Measurements from ENCODE around the gene EDAR.

The EDAR gene

DNA sequence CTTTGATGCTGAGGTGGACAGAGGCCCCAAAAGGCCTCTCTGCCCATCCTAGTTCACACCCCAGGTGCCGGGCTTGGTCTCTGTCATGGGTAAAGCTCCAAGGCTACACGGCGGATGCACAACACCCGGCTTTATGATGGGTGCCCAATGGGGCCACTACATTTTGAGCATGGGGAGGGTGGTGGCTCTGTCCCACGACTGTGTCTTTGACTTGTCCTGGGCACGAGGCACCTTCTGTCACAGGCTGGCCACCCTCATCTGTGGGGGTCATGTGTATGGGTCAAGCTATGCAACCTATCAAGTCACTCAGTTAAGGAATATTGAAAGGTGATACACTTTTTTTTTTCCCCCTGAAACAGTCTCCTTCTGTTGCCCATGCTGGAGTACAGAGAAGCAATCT, 63.7 kb downstream of the EDAR start:
- H3K4me3 ChIP-seq (replicated peaks; ENCODE audit: low read depth, low read length) = no peak overlapping the region
- TF ChIP-seq, protein P1, sequence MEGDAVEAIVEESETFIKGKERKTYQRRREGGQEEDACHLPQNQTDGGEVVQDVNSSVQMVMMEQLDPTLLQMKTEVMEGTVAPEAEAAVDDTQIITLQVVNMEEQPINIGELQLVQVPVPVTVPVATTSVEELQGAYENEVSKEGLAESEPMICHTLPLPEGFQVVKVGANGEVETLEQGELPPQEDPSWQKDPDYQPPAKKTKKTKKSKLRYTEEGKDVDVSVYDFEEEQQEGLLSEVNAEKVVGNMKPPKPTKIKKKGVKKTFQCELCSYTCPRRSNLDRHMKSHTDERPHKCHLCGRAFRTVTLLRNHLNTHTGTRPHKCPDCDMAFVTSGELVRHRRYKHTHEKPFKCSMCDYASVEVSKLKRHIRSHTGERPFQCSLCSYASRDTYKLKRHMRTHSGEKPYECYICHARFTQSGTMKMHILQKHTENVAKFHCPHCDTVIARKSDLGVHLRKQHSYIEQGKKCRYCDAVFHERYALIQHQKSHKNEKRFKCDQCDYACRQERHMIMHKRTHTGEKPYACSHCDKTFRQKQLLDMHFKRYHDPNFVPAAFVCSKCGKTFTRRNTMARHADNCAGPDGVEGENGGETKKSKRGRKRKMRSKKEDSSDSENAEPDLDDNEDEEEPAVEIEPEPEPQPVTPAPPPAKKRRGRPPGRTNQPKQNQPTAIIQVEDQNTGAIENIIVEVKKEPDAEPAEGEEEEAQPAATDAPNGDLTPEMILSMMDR (IDR thresholded peaks at IDR 0.05; ENCODE audit: low read depth, low read length, missing control alignments) = no peak
- DNase-seq (ENCODE audit: extremely low read depth, low read depth) = no peak

DNA sequence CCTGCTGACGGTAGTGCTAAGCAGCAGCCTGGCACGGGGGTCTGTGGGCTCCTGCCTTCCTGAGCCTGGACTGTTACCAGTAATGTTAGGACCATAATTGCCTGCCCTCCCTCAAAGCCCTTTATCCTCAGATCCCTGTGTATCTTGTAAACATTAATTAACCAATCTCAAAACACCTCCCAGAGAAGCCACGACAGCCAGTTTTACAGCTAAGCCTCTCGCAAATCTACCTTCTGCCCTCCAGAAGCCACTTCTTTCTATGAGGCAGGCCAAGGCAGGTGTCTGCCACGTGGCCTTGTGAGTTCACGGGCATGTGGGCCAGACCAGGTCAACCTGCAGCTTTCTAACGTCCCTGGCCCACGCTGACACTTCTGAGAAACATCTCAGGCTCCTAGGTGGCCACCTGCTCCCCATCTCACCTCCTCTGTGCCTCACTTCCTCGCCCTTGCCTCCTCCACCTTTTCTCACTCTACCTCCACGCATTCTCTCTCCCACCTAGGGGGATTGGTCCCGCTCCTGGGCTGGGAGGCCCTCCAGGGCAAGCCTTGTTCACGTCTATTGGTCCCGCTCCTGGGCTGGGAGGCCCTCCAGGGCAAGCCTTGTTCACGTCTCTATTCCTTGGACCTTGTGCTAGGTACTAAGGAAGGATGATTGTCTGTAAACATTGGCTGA, 64.3 kb downstream of the EDAR start:
- no peak overlapping the region for H3K4me3 ChIP-seq (replicated peaks; ENCODE audit: low read depth, low read length)
- no peak for DNase-seq (ENCODE audit: extremely low read depth, low read depth)
- TF ChIP-seq, protein P1 (IDR thresholded peaks at IDR 0.05; ENCODE audit: low read depth, low read length, missing control alignments) = no peak

DNA sequence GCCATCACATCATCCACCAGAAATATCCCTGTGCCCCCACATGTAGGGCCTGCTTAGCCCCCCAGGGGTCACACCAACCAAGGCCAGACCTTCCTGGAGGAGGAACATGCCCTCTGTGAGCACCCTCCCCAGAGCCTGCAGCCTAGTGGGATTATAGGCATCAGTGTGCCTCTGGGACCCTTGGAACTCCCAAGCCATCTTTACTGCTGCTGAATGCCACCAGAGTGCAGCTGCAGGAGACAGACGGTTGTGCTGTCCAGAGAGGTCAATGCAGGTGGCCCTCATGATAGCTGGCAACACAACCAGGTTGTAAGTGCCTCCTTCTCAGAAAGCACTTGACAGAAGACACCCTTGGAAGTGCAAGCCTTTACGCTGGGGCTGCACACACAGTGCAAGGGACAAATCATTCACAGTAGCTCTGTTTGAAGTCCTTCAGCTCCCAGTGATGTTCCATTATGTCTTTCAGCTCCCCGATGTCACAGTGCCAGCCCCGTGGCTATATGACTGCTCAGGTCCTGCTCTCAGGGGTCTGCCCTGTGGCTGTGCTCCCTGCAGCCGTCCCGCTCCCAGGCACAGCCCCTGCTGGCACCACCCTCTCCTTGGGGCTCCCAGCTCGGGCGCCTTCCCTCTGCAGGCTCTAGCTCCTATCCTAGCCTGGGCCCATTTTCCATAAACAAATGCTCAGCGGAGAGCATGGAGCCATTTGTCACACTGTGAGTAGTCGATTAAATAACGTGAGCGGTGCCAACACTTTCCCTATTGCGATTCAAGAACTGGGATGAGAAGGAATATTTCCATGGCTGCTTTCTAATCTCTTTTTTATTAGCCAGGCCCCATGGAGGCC, 65.1 kb downstream of the EDAR start:
- no peak overlapping the region for H3K4me3 ChIP-seq (replicated peaks; ENCODE audit: low read depth, low read length)
- DNase-seq (ENCODE audit: extremely low read depth, low read depth) = no peak
- TF ChIP-seq, protein P1 (IDR thresholded peaks at IDR 0.05; ENCODE audit: low read depth, low read length, missing control alignments) = no peak

DNA sequence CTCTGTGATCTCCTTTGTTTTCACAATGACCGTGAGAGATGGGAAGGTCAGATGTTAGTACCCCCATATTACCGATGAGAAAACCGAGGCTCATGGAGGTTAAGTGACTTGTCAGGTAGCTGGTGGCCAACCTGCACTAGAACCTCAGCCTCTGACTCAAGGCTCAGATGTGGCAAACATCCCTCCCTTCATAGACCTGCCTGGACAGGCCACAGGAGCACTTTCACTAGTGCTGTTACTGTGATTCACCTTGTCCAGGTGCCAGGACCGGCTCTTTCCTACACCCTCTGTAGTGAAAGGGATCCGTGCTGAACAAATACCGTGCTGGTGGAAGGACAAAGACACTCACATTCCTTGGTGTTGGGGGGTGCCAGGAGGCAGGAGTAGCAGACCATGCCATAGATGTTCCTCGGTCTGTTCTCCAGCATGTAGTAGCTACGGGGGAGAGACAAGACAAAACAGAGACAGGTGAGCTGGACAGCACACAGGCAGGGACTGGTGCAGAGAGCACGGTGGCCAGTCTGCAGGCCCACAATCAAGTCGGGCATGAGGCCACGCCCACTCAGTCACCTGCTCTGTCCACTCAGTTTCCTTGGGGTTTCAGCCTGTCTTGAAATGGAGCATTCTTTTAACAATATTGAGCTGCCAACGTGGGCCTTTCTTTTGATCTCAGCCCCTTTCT, 65.9 kb downstream of the EDAR start:
- no peak for DNase-seq (ENCODE audit: extremely low read depth, low read depth)
- TF ChIP-seq, protein P1 (IDR thresholded peaks at IDR 0.05; ENCODE audit: low read depth, low read length, missing control alignments) = no peak
- H3K4me3 ChIP-seq (replicated peaks; ENCODE audit: low read depth, low read length) = no peak overlapping the region

DNA sequence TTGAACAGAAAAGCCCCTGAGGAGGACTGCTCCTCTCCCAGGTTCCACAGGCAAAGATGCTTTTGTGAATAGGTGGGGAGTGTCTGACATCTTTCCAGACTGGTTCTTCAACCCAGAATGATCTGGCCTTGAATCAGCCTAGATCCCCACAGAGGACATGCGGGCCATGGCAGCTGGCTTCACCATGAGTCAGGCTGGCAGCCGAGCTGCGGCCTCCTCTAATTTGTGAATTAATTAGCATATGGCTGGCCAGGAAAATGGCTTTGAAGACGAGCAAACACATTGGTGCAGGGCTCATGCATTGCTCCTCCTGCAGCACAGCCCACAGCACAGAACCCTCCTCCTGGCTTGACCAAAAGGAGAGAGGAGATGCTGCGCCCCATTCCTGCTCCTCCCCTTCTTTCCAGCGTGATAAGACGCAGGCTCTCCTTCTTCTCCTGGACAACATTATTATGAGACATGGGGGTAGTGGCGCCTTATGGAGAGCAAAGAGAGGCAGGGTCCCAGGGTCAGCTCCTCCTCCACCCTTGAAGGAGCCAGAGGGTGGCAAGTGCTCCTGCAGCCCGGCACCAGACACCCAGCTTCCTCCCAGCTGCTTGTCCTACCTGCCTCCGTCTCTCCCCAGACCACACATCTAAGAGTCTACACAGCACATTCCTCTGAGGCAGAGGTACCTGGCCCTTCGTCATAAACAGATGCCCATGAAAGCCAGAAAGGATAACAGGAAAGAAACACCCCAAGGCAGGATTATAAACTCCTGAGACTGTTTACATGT, 66.7 kb downstream of the EDAR start:
- no peak for DNase-seq (ENCODE audit: extremely low read depth, low read depth)
- TF ChIP-seq, protein P1 (IDR thresholded peaks at IDR 0.05; ENCODE audit: low read depth, low read length, missing control alignments) = no peak
- H3K4me3 ChIP-seq (replicated peaks; ENCODE audit: low read depth, low read length) = no peak overlapping the region

Measured in HFF-Myc (cell line).